Measurements from ENCODE around the gene REP15. TPM values are rescaled to one million over a fixed set of nuclear protein-coding genes. Genes with fewer than 3 reads are reported as not detected.

Gene REP15
- total RNA-seq, 4 donors from 2014 or later = not detected

DNA sequence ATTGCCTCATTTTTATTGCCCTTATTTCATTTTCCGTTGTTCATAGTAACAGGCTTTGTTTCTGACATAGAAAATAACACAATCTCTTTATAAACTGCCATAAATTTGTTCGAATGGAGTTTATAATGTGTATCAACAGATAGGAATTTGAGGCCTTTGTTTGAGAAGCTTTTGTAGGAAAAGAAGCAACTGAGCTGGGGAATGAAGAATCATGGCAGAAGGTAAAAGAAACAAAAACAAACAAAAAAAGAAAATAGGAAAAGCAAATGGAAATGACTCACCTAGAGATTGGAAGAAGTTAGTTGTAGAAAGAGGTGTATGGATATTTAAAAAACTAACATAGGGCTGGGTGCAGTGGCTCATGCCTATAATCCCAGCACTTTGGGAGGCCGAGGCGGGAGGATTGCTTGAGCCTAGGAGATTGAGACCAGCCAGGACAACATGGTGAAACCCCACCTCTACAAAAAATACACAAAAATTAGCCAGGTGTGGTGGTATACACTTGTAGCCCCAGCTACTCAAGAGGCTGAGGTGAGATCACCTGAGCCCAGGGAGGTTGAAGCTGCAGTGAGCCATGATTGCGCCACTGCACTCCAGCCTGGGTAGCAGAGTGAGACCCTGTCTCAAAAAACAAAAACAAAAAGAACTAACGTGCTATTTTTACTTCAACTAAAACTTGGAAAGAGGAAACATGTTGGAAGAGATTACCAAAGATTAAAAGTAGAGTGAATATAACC is 523 bp upstream of the REP15 start:
- H3K9me3 ChIP-seq = no peaks in the 10 kb centered on the region
- no peak overlapping the region for H3K27ac ChIP-seq
- 81 to 85% methylated on average over 6 of the region's 6 CpGs for WGBS, 2 donors
- no peaks in the 10 kb centered on the region for H3K4me1 ChIP-seq
- TF ChIP-seq POLR2A (IDR thresholded peaks at IDR 0.05) = no peak
- TF ChIP-seq EP300 (IDR thresholded peaks at IDR 0.05) = no peak
- TF ChIP-seq CTCF (IDR thresholded peaks at IDR 0.05) = no peak
- H3K36me3 ChIP-seq = peaks cover 0 to 60% (median 0%) of the 10 kb centered on the region in 3 donors
- no peak overlapping the region for H3K4me3 ChIP-seq
- H3K27me3 ChIP-seq = no peaks in the 10 kb centered on the region
- no peak for DNase-seq (ENCODE audit: low spot score in 2 of 2)

GRCh38 chr12:27696864-27697564 is 767 bp downstream of the REP15 start:
- Histone ChIP-seq H3K27ac (no peak overlapping the region), H3K27me3 (no peaks in the 10 kb centered on the region), H3K36me3 (peaks cover 0 to 47% (median 0%) of the 10 kb centered on the region in 3 donors), H3K9me3 (no peaks in the 10 kb centered on the region), H3K4me3 (no peak overlapping the region), H3K4me1 (no peaks in the 10 kb centered on the region)
- DNase-seq (ENCODE audit: low spot score in 2 of 2) = no peak
- WGBS, 2 donors = 76 to 88% methylated on average over 3 of the region's 3 CpGs
- TF ChIP-seq POLR2A (IDR thresholded peaks at IDR 0.05) (no peak), CTCF (IDR thresholded peaks at IDR 0.05) (no peak), EP300 (IDR thresholded peaks at IDR 0.05) (no peak)

- Histone ChIP-seq H3K4me1 (no peaks in the 10 kb centered on the region), H3K27me3 (no peaks in the 10 kb centered on the region), H3K36me3 (no peaks in the 10 kb centered on the region), H3K9me3 (no peaks in the 10 kb centered on the region), H3K4me3 (no peak overlapping the region), H3K27ac (no peak overlapping the region)
- no peak for TF ChIP-seq EP300 (IDR thresholded peaks at IDR 0.05)
- TF ChIP-seq CTCF (IDR thresholded peaks at IDR 0.05) = peak; percentile 55 to 74 (median 62)
- DNase-seq (ENCODE audit: low spot score in 2 of 2) = peak; percentile 34 to 91
- 4 to 6% methylated on average over 4 of the region's 4 CpGs for WGBS, 2 donors
Observed at GRCh38 chr12:27703720-27704452, 7.6 kb downstream of the REP15 start.

DNA sequence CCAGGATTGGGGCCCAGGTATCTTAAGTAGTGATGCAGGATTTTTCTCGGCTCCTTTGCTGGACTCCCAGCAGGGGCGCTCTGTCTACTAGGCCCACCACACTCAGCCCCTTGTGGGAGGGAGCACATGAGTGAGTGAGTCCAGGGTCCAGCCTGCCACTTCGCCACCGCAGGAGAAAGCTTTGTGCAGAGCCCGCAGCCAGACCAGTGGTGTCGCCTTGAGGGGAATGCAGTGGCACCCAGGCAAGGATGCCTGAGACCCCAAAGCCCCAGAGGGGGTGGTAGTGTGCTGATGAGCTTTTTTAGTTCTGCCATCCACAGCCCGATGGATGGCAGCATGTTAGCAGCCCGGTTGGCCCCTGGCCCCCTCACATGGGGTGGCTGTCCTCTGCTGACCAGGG is 9.0 kb downstream of the REP15 start:
- no peak overlapping the region for H3K27ac ChIP-seq
- no peak for DNase-seq (ENCODE audit: low spot score in 2 of 2)
- no peak overlapping the region for H3K4me3 ChIP-seq
- TF ChIP-seq CTCF (IDR thresholded peaks at IDR 0.05) (no peak), POLR2A (IDR thresholded peaks at IDR 0.05) (no peak)
- no peaks in the 10 kb centered on the region for H3K9me3 ChIP-seq
- H3K4me1 ChIP-seq = no peaks in the 10 kb centered on the region
- no peaks in the 10 kb centered on the region for H3K36me3 ChIP-seq
- 86 to 95% methylated on average over 7 to 8 of the region's 8 CpGs for WGBS, 2 donors
- H3K27me3 ChIP-seq = no peaks in the 10 kb centered on the region

DNA sequence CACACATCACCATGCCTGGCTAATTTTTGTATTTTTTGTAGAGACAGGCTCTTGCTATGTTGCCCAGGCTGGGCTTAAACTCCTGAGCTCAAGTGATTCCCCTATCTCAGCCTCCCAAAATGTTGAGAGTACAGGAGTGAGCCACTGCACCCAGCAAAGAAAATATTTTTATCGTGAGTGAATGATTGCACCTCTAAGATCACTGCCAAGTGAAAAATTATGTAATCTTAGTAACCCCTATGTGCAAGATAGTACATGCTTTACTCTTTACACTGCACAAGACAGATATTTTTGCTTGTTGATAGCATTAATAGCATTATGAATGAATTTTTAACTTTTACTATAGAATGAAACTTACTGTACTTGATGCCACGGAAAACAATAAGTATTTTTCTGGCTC is 11.0 kb downstream of the REP15 start:
- Histone ChIP-seq H3K9me3 (no peaks in the 10 kb centered on the region), H3K36me3 (no peaks in the 10 kb centered on the region), H3K27me3 (no peaks in the 10 kb centered on the region), H3K4me1 (peaks cover 0 to 10% (median 7%) of the 10 kb centered on the region in 4 donors), H3K27ac (no peak overlapping the region), H3K4me3 (no peak overlapping the region)
- no peak for DNase-seq (ENCODE audit: low spot score in 2 of 2)
- TF ChIP-seq CTCF (IDR thresholded peaks at IDR 0.05) (no peak), POLR2A (IDR thresholded peaks at IDR 0.05) (no peak), EP300 (IDR thresholded peaks at IDR 0.05) (no peak)
- 89 to 90% methylated on average over 2 of the region's 2 CpGs for WGBS, 2 donors
